Measurements from ENCODE around the gene PKDREJ. TPM values are rescaled to one million over a fixed set of nuclear protein-coding genes. Genes with fewer than 3 reads are reported as not detected.

Gene PKDREJ
- total and polyA plus RNA-seq, 12 donors = 0.01 to 0.23 (median 0.10) TPM; not detected in 1

DNA sequence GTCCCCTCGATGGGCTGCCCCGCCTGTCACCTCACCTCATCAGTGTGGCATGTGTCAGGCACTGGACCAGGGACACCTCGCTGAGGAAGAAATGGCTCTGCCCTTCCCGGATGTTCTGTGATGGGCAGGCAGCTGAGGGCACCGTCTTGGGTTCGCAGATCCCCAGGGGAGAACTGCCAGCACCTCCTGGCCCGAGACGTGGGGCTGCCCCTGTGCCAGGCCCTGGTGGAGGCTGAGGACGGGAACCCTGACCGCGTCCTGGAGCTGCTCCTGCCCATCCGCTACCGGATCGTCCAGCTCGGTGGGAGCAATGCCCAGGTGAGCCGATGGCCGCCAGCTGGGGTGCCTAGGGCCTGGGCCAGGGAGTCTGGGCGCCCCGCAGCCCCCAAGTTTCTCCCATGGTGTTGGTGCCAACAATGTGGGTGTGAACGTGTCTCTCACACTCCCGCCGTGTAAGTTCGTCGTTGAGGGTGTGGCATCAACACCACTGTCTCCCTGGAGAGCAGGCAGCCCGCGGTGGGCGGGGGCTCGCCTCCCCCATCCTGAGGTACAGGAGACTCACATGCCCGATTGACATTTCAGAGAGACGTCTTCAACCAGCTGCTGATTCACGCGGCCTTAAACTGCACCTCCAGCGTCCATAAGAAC, 26.2 kb upstream of the PKDREJ start:
- TF ChIP-seq, protein P1, sequence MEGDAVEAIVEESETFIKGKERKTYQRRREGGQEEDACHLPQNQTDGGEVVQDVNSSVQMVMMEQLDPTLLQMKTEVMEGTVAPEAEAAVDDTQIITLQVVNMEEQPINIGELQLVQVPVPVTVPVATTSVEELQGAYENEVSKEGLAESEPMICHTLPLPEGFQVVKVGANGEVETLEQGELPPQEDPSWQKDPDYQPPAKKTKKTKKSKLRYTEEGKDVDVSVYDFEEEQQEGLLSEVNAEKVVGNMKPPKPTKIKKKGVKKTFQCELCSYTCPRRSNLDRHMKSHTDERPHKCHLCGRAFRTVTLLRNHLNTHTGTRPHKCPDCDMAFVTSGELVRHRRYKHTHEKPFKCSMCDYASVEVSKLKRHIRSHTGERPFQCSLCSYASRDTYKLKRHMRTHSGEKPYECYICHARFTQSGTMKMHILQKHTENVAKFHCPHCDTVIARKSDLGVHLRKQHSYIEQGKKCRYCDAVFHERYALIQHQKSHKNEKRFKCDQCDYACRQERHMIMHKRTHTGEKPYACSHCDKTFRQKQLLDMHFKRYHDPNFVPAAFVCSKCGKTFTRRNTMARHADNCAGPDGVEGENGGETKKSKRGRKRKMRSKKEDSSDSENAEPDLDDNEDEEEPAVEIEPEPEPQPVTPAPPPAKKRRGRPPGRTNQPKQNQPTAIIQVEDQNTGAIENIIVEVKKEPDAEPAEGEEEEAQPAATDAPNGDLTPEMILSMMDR (IDR thresholded peaks at IDR 0.05) = no peak
- H3K36me3 ChIP-seq = peaks cover 0 to 80% (median 37%) of the 10 kb centered on the region in 9 donors
- 78 to 82% methylated on average over 33 of the region's 33 CpGs for WGBS, 2 donors
- no peaks in the 10 kb centered on the region for H3K27me3 ChIP-seq
- peaks cover 0 to 12% (median 0%) of the 10 kb centered on the region in 11 donors for H3K9me3 ChIP-seq
- no peak overlapping the region for H3K4me3 ChIP-seq
- DNase-seq (no peak), ATAC-seq (peak in 3 of 8 donors; percentile 5 to 20 (median 19))
- intact Hi-C loops (cut with DNase I) = no loop called here
- H3K27ac ChIP-seq = peak overlapping the region in 9 of 10 donors; percentile 50 to 90 (median 71)
- H3K4me1 ChIP-seq = peaks cover 10 to 43% (median 31%) of the 10 kb centered on the region in 9 donors

GRCh38 chr22:46288846-46289243, 25.7 kb upstream of the PKDREJ start:
- H3K27ac ChIP-seq = peak overlapping the region in 9 of 10 donors; percentile 26 to 90 (median 79)
- no peaks in the 10 kb centered on the region for H3K27me3 ChIP-seq
- peaks cover 0 to 12% (median 0%) of the 10 kb centered on the region in 11 donors for H3K9me3 ChIP-seq
- TF ChIP-seq, protein P1 (IDR thresholded peaks at IDR 0.05) = no peak
- DNase-seq = no peak
- ATAC-seq = no peak
- H3K4me3 ChIP-seq = peak overlapping the region in 1 of 10 donors; percentile 42
- peaks cover 10 to 43% (median 31%) of the 10 kb centered on the region in 9 donors for H3K4me1 ChIP-seq
- intact Hi-C loops (cut with DNase I) = no loop called here
- peaks cover 0 to 85% (median 42%) of the 10 kb centered on the region in 9 donors for H3K36me3 ChIP-seq
- WGBS, 2 donors = 85 to 87% methylated on average over 7 of the region's 7 CpGs

DNA sequence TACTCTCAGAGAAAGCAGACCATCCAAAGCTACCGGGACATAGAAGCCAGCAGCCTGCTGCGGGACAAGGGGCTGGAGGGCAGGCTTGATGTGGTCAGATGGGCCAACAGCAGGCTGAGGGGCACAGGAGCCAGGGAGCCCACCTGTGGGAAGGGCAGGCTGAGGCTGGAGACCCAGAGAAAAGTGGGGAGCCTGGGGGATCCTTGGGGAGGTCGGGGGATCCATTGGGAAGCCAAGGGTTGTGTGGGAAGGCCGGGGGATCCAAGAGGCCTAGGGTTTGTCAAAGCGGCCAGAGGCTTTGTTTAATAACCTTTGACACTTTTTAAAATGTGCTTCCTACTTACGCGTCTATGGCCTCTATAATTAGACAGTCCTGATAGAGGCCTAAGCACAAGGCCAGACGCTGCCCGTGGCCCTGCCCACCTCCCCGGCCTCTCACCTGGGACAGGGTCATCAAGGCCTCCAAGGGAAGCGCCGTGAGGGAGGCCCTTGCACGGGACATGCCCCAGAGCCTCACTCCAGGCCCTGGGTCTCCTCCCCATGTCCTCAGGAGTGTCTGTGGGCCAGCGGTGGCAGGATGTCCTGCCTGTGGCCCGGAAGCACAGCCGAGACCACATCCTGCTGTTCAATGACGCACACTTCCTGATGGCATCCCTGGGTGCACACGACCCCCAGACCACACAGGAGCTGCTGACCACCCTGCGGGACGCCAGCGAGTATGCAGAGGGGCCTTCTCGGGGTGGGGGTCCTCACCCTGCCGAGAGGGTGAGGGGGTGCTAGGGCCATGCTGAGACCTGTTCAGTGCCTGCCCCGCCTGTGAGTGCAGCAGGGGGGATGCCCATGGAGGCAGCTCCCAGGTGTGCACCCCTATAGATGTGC, 25.0 kb upstream of the PKDREJ start:
- Histone ChIP-seq H3K4me3 (peak overlapping the region in 8 of 10 donors; percentile 1 to 47 (median 36)), H3K27ac (peak overlapping the region; percentile 26 to 90 (median 76)), H3K36me3 (peaks cover 0 to 85% (median 44%) of the 10 kb centered on the region in 9 donors), H3K9me3 (peaks cover 0 to 12% (median 0%) of the 10 kb centered on the region in 11 donors), H3K4me1 (peaks cover 10 to 43% (median 31%) of the 10 kb centered on the region in 9 donors), H3K27me3 (no peaks in the 10 kb centered on the region)
- TF ChIP-seq, protein P1 (IDR thresholded peaks at IDR 0.05) = no peak
- DNase-seq = peak in 1 of 2 donors; percentile 47
- intact Hi-C loops (cut with DNase I) = no loop called here
- 50 to 52% methylated on average over 24 of the region's 24 CpGs for WGBS, 2 donors
- ATAC-seq = peak; percentile 32 to 78 (median 58)

Data from heart right ventricle (tissue), 16 donors.